Ovary (tissue), 3 donors: Measurements from ENCODE around the gene SLC6A4.

Experiments
- CTCF ChIP-seq, 3 donors: fragments of 450-650 bp in 2 of 3; fragments of 200-600 bp in 1 of 3; IDR thresholded peaks; one replicate each; pipeline versions ENCODE4 v1.5.1 to v1.8.0; 2016 to 2022; ENCODE audit warnings: antibody characterized with exemption in 3 of 3, mild to moderate bottlenecking in 1 of 3
- POLR2A ChIP-seq: fragments of 450-650 bp; IDR thresholded peaks from one replicate; pipeline ENCODE4 v1.6.1; 2017; ENCODE audit warnings: antibody characterized with exemption, mild to moderate bottlenecking, moderate library complexity
- donor health status: DM: no; HTN: no; CAD: no.

GRCh38 chr17:30151471-30151870 is 84.0 kb downstream of the SLC6A4 start:
- TF ChIP-seq CTCF (IDR thresholded peaks at IDR 0.05) (no peak), POLR2A (no peak)
